Bronchial smooth muscle cell (primary cell): ENCODE data around the gene LAYN. TPM values are rescaled to one million over a fixed set of nuclear protein-coding genes. Genes with fewer than 3 reads are reported as not detected.

Experiments
- total RNA-seq: library from RNA; depleted of rRNA; stranded (reverse); fragments of >200 nt; gene quantifications from 2 replicates; pipeline ENCODE4 v1.2.1, GENCODE V29; 2014

Gene LAYN, protein sequence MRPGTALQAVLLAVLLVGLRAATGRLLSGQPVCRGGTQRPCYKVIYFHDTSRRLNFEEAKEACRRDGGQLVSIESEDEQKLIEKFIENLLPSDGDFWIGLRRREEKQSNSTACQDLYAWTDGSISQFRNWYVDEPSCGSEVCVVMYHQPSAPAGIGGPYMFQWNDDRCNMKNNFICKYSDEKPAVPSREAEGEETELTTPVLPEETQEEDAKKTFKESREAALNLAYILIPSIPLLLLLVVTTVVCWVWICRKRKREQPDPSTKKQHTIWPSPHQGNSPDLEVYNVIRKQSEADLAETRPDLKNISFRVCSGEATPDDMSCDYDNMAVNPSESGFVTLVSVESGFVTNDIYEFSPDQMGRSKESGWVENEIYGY
- 48.4 and 79.3 TPM in 2 replicates for total RNA-seq

DNA sequence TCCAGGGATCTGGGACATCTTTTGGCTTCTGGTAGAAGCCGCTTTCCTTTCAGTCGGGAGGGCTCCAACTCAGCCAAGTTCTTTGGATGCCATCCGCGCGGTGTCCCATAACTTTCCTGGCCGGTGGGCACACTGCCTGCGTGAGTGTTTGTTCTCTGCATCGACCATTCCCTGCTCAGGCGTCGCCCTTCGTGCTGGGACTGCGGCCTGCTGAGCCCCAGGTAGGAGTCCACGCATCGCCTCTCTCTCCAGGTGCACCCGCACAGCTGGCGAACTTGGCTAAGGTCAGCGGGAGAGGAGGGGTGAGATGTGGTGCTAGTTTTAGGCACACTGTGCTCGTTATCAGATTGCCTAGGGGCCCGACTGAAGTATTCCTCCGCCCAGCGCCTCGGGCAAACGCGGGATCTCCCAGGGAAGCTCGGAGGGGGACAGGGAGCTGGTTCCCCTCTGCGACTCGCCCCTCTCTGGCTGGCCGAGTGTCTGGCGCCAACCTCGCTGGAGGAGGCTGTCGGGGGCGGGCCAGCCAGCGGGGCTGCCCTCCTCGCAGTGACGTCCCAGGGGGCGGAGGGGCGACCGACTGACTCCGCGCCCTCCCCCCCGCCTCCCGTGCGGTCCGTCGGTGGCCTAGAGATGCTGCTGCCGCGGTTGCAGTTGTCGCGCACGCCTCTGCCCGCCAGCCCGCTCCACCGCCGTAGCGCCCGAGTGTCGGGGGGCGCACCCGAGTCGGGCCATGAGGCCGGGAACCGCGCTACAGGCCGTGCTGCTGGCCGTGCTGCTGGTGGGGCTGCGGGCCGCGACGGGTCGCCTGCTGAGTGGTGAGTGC lies at the start of gene LAYN:
Gene LAYN (plus strand): TSS at position 607 of the 823 bp plus-strand sequence. CDS start 124 bp downstream, at position 731.

DNA sequence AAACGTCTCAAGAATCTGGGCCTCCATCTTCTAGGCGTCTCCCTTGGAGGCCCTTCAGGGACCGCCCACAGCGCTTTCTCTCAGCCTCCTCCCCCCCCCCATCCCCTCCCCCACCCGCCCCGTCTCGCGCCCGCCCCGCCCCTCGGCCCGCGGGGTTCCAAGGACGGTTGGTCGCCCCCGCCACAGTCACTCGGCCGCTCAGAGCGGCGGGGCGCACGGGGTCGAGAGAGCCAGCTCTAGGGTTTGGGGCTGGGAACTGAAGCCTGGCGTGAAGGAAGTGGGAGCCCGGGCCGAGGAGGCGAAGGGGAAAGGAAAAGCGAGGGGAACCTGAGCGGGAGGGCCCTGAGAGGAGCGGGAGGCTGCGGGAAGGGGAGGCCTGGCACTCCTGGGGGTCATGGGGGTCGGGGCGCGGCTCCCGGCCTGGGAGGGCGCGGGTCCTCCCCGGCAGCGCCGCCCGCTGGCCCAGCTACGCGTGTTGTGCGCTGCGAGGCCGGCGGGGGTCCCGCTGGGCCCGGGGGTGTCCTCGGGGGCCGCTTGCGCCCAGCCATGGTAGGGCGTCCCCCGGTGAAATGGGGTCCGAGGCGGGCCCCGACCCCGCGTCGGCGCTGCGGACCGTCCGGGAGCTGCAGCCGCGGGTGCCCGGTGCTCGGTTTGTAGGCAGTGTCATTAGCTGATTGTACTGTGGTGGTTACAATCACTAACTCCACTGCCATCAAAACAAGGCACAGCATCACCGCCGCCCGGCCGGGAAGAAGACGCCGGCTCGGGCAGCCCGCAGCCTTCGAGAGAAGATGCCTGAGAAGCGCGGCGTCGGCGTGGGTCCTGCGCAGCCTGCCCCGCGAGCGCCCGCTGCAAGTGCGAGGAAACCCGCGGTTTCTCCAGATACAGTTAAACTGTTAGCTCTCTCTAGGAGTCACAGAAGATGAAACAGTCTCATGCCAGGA lies 28.0 kb upstream of the LAYN start, which contains the start of gene BTG4:
Gene BTG4 (minus strand): TSS at position 91 of the 944 bp plus-strand sequence. CDS start 13,610 bp downstream, outside the sequence.

GRCh38 chr11:111514216-111515031 lies 26.1 kb upstream of the LAYN start, which contains the start of gene HOATZ:
Gene HOATZ, plus strand, starts transcription at chr11:111514778. Its CDS starts 7 bp downstream, at chr11:111514785.

DNA sequence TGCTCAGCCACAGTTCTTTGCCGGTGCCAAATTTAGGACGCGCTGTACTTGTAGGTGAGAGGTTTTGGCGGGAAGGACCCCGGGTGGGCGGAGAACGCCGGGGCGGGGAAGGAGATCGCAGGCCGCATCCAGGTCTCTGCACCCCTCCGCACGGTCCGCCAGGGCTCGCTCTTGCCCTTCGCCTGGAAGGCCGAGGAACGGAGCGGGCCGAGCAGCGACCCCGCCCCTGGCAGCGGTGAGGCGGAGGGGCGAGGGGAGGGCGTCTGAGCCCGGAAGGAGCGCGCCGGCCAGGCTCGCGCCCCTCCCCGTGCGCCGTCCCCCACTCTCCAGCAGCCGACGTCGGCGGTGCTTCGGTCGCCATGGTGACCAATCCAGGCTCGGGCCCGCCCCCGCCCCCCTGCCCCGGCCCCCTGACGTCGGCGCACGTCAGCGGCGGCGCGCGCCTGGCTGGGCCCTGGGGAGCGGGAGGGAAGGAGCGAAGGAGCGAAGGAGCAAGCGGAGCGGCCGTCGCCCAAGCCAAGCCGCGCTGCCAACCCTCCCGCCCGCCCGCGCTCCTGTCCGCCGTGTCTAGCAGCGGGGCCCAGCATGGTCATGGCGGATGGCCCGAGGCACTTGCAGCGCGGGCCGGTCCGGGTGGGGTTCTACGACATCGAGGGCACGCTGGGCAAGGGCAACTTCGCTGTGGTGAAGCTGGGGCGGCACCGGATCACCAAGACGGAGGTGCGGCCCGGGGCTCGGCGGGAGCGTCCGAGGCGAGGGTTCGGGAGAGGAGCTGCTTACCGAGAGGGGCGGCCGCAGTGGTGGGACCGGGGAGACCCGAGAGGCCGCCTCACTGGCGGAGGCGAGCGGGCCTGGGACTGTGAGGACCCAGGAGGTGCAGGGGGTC lies 61.7 kb downstream of the LAYN start, which contains the start of gene SIK2:
Gene SIK2 (plus strand): TSS at position 471 of the 886 bp plus-strand sequence. CDS start 115 bp downstream, at position 586.

Other genes starting within 250 kb of the LAYN start
- 0.26 TPM in 1 of 2 replicates, not detected in the other for gene POU2AF3, start 242.2 kb upstream of the LAYN start, total RNA-seq
- not detected in 2 replicates for gene POU2AF1, start 161.4 kb upstream of the LAYN start, total RNA-seq
- gene BTG4, start 28.3 kb upstream of the LAYN start, total RNA-seq, result not detected in 2 replicates
- gene HOATZ, start 25.9 kb upstream of the LAYN start, total RNA-seq, result not detected in 2 replicates
- gene SIK2, start 61.7 kb downstream of the LAYN start, total RNA-seq, result 10.0 and 12.5 TPM in 2 replicates
- 26.7 and 34.5 TPM in 2 replicates for gene PPP2R1B, start 225.7 kb downstream of the LAYN start, total RNA-seq